ENCODE measurements around the gene MESP2.

The MESP2 gene

DNA sequence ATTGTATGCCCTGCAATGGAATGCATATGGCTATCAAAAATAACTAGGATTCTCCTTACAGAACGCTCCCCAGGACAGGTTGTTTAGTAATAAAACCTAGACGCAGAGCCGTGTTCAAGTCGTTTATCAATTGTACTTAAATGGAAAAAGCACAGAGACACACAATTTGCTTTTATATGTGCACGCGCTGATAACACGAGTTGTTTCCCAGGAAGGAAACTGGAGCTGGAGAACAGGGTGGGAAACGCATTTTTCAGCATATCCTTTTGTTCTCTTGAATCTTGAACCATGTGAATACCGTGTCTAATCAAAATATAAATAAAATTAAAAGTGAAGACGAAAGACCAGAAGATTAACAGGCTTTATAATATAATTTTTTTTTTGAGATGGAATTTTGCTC lies 42.2 kb downstream of the MESP2 start:
- CTCF ChIA-PET, result no interaction called here

GRCh38 chr15:89820666-89821611 lies 44.8 kb downstream of the MESP2 start:
- no peak for TF ChIP-seq CTCF (conservative IDR thresholded peaks at IDR 0.05; ENCODE audit: low read depth)
- CTCF ChIA-PET, result interaction anchor here (0.5 to 0.6 kb wide), 2 partner anchors 27 to 40 kb away, joined by 3 to 4 read pairs; no protein-coding TSS in a partner anchor
- POLR2A ChIA-PET (ENCODE audit: low non-redundant PET), result interaction anchor here (0.7 kb wide), 2 partner anchors 16 to 59 kb away, joined by 3 read pairs; no protein-coding TSS in a partner anchor
- peak; percentile 66 for DNase-seq (ENCODE audit: low spot score)
- H3K27ac ChIP-seq, result peak overlapping the region; percentile 73

More for the DNA sequence above, 42.2 kb downstream of the MESP2 start:
- POLR2A ChIA-PET (ENCODE audit: low non-redundant PET), result no interaction called here
- no peak overlapping the region for H3K27ac ChIP-seq
- no peak for DNase-seq (ENCODE audit: low spot score)
- no peak for TF ChIP-seq CTCF (conservative IDR thresholded peaks at IDR 0.05; ENCODE audit: low read depth)

DNA sequence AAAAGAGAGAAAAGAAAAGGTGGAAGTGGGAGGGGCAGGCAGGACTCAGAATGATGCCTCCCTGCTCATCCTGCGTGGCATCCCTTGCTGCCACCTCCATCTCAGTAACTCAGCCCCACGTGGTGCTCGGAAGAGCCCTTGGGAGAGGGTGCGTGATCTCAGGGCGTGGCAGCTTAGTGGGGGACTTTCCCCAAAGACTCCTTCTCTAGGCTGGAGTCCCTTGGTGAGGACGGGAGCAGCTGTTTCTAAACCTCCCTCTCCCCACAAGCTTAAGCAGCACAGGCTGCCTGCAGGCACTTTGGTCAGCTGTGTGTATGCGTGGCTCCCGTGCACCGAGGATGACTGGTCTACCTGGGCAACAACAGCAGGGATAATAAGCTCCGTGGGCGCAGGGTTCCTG lies 45.9 kb downstream of the MESP2 start:
- ChIA-PET CTCF (interaction anchor here (0.5 kb wide), 1 partner anchor 8 kb away, joined by 3 read pairs; no protein-coding TSS in a partner anchor), POLR2A (ENCODE audit: low non-redundant PET) (no interaction called here)
- H3K27ac ChIP-seq, result peak overlapping the region; percentile 73
- no peak for DNase-seq (ENCODE audit: low spot score)
- TF ChIP-seq CTCF (conservative IDR thresholded peaks at IDR 0.05; ENCODE audit: low read depth), result no peak

GRCh38 chr15:89822611-89822950 lies 46.4 kb downstream of the MESP2 start:
- no peak for DNase-seq (ENCODE audit: low spot score)
- TF ChIP-seq CTCF (conservative IDR thresholded peaks at IDR 0.05; ENCODE audit: low read depth), result no peak
- CTCF ChIA-PET, result interaction anchor here (0.9 kb wide), 1 partner anchor 52 kb away, joined by 3 read pairs; no protein-coding TSS in a partner anchor
- peak overlapping the region; percentile 73 for H3K27ac ChIP-seq
- POLR2A ChIA-PET (ENCODE audit: low non-redundant PET), result interaction anchor here (0.6 kb wide), 1 partner anchor 55 kb away, joined by 3 read pairs; no protein-coding TSS in a partner anchor

DNA sequence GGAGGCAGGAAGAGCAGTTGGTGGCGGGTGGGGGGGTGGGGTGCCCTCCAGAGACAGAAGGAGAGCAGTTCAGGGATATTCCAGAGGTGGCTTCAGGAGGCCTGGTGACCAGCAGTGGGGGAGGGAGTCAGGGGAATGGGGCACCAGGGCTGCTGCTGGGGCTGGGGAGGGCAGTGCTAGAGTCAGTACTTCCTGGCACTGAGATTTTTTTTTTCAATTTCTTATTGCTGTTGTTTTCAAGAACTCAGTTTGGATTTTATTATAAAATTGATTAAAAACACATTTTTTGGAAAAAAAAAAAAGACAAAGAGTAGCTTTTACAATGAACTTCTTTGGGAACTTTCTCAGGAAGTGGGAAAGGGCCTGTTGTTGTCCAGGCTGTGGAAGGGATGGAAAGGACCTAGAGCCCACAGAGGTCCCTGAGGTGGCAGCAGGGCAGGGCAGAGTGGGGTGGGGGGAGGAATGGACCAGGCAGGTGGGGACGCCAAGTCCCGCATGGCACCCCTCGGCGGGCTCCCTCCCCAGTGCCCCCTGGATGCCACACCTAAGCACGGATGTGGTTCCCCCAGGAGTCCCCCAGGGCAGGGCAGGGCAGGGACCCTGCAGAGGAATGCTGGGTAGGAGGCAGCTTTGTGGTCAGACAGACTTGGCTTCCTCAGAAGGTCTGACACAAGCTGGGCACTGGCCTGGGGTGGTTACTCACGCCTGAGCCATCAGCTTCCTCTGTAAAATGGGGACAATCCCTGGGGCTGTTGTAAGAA lies 47.0 kb downstream of the MESP2 start:
- CTCF ChIA-PET, result interaction anchor here (0.7 to 0.9 kb wide), 3 partner anchors 52 to 438 kb away, joined by 3 to 4 read pairs (median 3); no protein-coding TSS in a partner anchor

More for the DNA sequence above, 47.0 kb downstream of the MESP2 start:
- DNase-seq (ENCODE audit: low spot score), result no peak
- peak overlapping the region; percentile 73 for H3K27ac ChIP-seq
- TF ChIP-seq CTCF (conservative IDR thresholded peaks at IDR 0.05; ENCODE audit: low read depth), result no peak
- POLR2A ChIA-PET (ENCODE audit: low non-redundant PET), result interaction anchor here (0.6 kb wide), 1 partner anchor 54 kb away, joined by 3 read pairs; no protein-coding TSS in a partner anchor
